Stimulated activated naive B cell treated with anti-CD40 and anti-IgM and Interleukin-4, amounts not matched to agents 10 μg/mL and 1 μg/mL and 100 μg/mL, for 72 hours (primary cell): Measurements from ENCODE around the gene NBAS.
A peak's percentile ranks its signal among the peaks of the same experiment; 100 is the strongest.

Source experiments
- ATAC-seq, 2 donors: fragments of 150-1000 bp; cut with Tn5 transposase; replicated peaks; 2 replicates each; pipeline ENCODE4 v1.10.0; 2021; ENCODE audit warnings: moderate library complexity in 1 of 2
- DNase-seq: peaks from one replicate; pipeline ENCODE4 v3.0.0; 2021
- H3K27ac Mint-ChIP-seq: one replicate; pipeline ENCODE4 v1.8.0; 2022; ENCODE audit warnings: mild to moderate bottlenecking, mixed read lengths
- H3K27me3 Mint-ChIP-seq, 2 donors: one replicate each; pipeline ENCODE4 v1.8.0; 2022; ENCODE audit warnings: mixed read lengths in 2 of 2
- H3K36me3 Mint-ChIP-seq, 2 donors: one replicate each; pipeline ENCODE4 v1.8.0; 2022; ENCODE audit warnings: mixed read lengths in 2 of 2, mild to moderate bottlenecking in 1 of 2
- H3K4me1 Mint-ChIP-seq, 2 donors: one replicate each; pipeline ENCODE4 v1.8.0; 2022; ENCODE audit warnings: mixed read lengths in 2 of 2, mild to moderate bottlenecking in 1 of 2
- H3K4me3 Mint-ChIP-seq, 2 donors: one replicate each; pipeline ENCODE4 v1.8.0; 2022; ENCODE audit warnings: mild to moderate bottlenecking in 2 of 2, mixed read lengths in 2 of 2, moderate library complexity in 1 of 2
- H3K9me3 Mint-ChIP-seq, 2 donors: one replicate each; pipeline ENCODE4 v1.8.0; 2022; ENCODE audit warnings: mixed read lengths in 2 of 2, mild to moderate bottlenecking in 1 of 2

Gene NBAS

DNA sequence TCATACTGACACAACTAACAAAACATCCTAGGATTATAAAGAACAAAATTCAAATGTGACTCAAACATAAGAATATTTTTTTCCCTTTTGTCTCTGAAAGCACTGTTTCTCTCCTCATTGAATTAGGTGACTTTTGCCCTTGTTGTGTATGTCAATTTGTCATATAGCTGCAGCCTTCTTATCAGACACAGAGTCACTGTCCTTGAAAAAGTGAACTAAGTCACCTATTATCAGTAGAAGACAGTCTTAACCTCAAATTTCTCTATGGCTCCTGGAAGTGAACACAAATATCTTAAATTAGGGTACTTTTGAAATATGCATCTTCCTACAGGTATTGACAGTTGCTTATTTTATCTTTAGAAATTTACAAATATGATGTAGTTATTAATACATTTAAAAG lies 360.6 kb downstream of the NBAS start:
- Mint-ChIP-seq H3K4me1 (no peaks in the 10 kb centered on the region), H3K4me3 (no peak overlapping the region), H3K36me3 (peaks cover 19 to 36% of the 10 kb centered on the region in 2 donors), H3K9me3 (peaks cover 4 to 7% of the 10 kb centered on the region in 2 donors), H3K27ac (no peak overlapping the region), H3K27me3 (no peaks in the 10 kb centered on the region)
- DNase-seq (no peak), ATAC-seq (no peak)

GRCh38 chr2:15198051-15198450 lies 363.1 kb downstream of the NBAS start:
- Mint-ChIP-seq H3K4me3 (no peak overlapping the region), H3K4me1 (no peaks in the 10 kb centered on the region), H3K27me3 (no peaks in the 10 kb centered on the region), H3K9me3 (no peaks in the 10 kb centered on the region), H3K36me3 (peaks cover 17 to 21% of the 10 kb centered on the region in 2 donors), H3K27ac (no peak overlapping the region)
- ATAC-seq (no peak), DNase-seq (no peak)

- no peaks in the 10 kb centered on the region for H3K9me3 Mint-ChIP-seq
- H3K27me3 Mint-ChIP-seq: no peaks in the 10 kb centered on the region
- H3K27ac Mint-ChIP-seq: no peak overlapping the region
- ATAC-seq: no peak
- peaks cover 17 to 24% of the 10 kb centered on the region in 2 donors for H3K36me3 Mint-ChIP-seq
- DNase-seq: no peak
- no peaks in the 10 kb centered on the region for H3K4me1 Mint-ChIP-seq
- no peak overlapping the region for H3K4me3 Mint-ChIP-seq
Measured at GRCh38 chr2:15195813-15196212, 365.3 kb downstream of the NBAS start.

DNA sequence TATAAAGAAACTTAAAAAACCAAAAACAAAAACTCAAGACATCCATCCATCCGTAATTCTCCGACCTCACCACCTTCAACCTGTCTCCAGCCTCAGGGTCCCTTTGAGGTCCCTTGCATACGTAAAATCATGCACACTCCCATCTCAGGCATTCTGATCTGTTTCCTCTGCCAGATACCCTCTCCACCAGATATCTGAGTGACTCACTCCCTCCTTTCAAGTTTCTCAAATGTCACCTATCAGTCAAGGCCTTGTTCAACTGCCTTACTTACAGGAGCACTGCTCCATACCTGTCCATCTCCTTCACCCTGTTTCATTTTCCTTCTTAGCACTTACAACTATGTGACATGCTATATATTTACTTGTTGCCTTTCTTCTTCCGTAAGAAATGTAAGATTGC lies 369.3 kb downstream of the NBAS start:
- Mint-ChIP-seq H3K27ac (peak overlapping the region; percentile 11), H3K9me3 (no peaks in the 10 kb centered on the region), H3K36me3 (peaks cover 15 to 29% of the 10 kb centered on the region in 2 donors), H3K4me1 (no peaks in the 10 kb centered on the region), H3K27me3 (no peaks in the 10 kb centered on the region), H3K4me3 (no peak overlapping the region)
- no peak for ATAC-seq
- no peak for DNase-seq

DNA sequence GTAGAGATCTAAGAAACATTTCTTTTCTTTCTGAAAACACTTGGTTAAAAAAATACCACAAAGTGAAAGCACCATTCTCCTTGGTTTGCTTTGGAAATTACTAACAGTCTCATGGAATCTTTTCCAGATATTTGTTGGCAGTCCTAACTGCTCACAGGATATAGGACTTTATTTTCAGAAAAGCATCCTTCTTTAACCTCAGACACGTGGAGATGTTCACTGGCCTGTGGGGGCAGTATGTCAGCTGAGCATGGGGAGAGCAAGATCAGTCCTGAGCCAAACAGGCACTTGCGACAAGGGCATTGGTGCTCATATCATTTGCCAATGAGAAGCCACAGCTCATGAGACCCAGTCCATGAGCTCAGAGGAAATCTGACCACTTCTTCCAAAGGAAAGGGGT lies 371.9 kb downstream of the NBAS start:
- no peak overlapping the region for H3K27ac Mint-ChIP-seq
- no peak for DNase-seq
- ATAC-seq: no peak

GRCh38 chr2:15187702-15188101 lies 373.4 kb downstream of the NBAS start:
- DNase-seq: no peak
- ATAC-seq: no peak
- Mint-ChIP-seq H3K4me1 (no peaks in the 10 kb centered on the region), H3K36me3 (peaks cover 15 to 38% of the 10 kb centered on the region in 2 donors), H3K9me3 (no peaks in the 10 kb centered on the region), H3K4me3 (no peak overlapping the region), H3K27me3 (no peaks in the 10 kb centered on the region), H3K27ac (no peak overlapping the region)

More for the DNA sequence above, 371.9 kb downstream of the NBAS start:
- H3K4me3 Mint-ChIP-seq: no peak overlapping the region
- peaks cover 12 to 31% of the 10 kb centered on the region in 2 donors for H3K36me3 Mint-ChIP-seq
- no peaks in the 10 kb centered on the region for H3K9me3 Mint-ChIP-seq
- H3K27me3 Mint-ChIP-seq: no peaks in the 10 kb centered on the region
- no peaks in the 10 kb centered on the region for H3K4me1 Mint-ChIP-seq

- Mint-ChIP-seq H3K36me3 (peaks cover 17 to 46% of the 10 kb centered on the region in 2 donors), H3K4me1 (no peaks in the 10 kb centered on the region), H3K9me3 (no peaks in the 10 kb centered on the region), H3K27ac (no peak overlapping the region), H3K27me3 (no peaks in the 10 kb centered on the region), H3K4me3 (no peak overlapping the region)
- ATAC-seq: no peak
- DNase-seq: no peak
Measured at GRCh38 chr2:15186118-15186517, 375.0 kb downstream of the NBAS start.

GRCh38 chr2:15184491-15184890 lies 376.6 kb downstream of the NBAS start:
- H3K4me3 Mint-ChIP-seq: no peak overlapping the region
- no peaks in the 10 kb centered on the region for H3K9me3 Mint-ChIP-seq
- H3K27ac Mint-ChIP-seq: no peak overlapping the region
- H3K27me3 Mint-ChIP-seq: no peaks in the 10 kb centered on the region
- peaks cover 22 to 48% of the 10 kb centered on the region in 2 donors for H3K36me3 Mint-ChIP-seq
- no peaks in the 10 kb centered on the region for H3K4me1 Mint-ChIP-seq
- no peak for DNase-seq
- no peak for ATAC-seq

- Mint-ChIP-seq H3K27ac (no peak overlapping the region), H3K36me3 (peaks cover 27 to 56% of the 10 kb centered on the region in 2 donors), H3K27me3 (no peaks in the 10 kb centered on the region), H3K4me3 (no peak overlapping the region), H3K4me1 (no peaks in the 10 kb centered on the region), H3K9me3 (no peaks in the 10 kb centered on the region)
- DNase-seq: no peak
- ATAC-seq: no peak
Measured at GRCh38 chr2:15182275-15182674, 378.9 kb downstream of the NBAS start.

DNA sequence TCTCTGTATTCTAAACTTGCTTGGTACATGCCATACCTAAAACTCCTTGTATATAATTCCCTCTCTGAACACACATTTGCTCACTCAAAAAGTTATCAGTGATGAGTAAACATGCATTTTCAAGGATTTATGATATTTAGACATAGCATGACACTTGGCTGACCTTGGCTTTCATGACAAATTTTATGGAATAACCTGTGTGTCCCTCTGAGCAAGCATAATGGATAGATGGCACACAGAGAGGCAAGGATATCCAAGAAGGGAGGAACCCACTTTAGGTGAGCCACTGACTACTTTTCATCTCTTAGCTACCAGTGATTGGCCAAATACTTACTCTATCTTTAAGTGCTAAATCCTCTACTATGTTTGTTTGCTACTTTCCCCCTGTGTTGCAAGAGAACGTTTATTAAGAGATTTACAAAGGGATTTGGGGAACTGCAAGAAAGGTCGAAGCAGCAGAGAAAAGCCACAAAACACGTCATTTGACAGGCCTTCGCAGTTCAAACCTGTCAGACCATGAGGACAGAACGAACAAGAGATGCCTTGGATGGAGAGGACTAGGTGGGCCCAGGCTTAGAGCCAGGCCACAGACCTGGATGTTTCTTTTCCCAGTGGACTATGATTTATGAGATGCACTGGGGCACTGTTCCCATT lies 379.9 kb downstream of the NBAS start:
- no peak for ATAC-seq
- Mint-ChIP-seq H3K4me1 (no peaks in the 10 kb centered on the region), H3K27me3 (no peaks in the 10 kb centered on the region), H3K4me3 (no peak overlapping the region), H3K9me3 (no peaks in the 10 kb centered on the region), H3K27ac (no peak overlapping the region), H3K36me3 (peaks cover 33 to 59% of the 10 kb centered on the region in 2 donors)
- DNase-seq: no peak

DNA sequence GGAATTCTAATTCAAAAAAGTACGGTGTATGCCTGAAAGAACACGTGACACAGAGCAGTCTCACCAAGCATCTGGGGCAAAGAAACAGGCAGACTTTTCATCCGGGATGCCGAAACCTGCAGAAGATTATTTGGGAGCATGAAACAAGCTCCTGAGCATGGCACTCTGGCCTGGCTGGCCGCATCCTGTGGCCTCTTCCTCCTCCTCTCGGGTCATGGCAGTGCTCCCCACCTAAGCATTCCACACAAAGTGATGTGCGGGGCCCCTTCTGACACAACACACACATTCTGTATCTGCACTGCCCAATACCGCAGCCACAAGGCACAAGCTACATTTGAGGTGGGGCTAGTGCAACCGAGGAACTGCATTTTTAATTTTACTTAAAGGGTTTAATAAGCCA lies 380.8 kb downstream of the NBAS start:
- H3K36me3 Mint-ChIP-seq: peaks cover 36 to 66% of the 10 kb centered on the region in 2 donors
- H3K27me3 Mint-ChIP-seq: no peaks in the 10 kb centered on the region

DNA sequence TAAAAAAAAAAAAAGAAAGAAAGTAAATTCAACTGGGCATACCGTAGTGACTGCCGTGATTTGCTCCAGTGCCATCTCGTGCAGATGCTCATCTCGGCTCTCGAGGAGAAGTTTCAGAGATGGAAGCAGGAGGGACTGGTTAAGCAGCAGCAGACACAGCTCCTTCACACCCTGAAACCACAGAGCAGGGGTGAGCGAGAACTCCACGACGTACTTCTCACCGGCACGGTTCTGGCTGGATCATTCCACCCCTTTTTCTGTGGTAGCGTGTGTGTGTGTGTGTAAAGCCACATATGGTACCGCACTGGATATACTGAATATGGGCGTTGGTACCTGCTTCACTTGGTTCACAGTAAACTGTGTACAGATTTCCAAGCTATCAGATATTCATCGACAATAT lies 382.2 kb downstream of the NBAS start:
- ATAC-seq (no peak), DNase-seq (no peak)
- Mint-ChIP-seq H3K36me3 (peaks cover 32 to 67% of the 10 kb centered on the region in 2 donors), H3K4me3 (no peak overlapping the region), H3K9me3 (no peaks in the 10 kb centered on the region), H3K4me1 (no peaks in the 10 kb centered on the region), H3K27ac (no peak overlapping the region), H3K27me3 (no peaks in the 10 kb centered on the region)

More for the DNA sequence above, 380.8 kb downstream of the NBAS start:
- no peak overlapping the region for H3K27ac Mint-ChIP-seq
- no peaks in the 10 kb centered on the region for H3K4me1 Mint-ChIP-seq
- H3K9me3 Mint-ChIP-seq: no peaks in the 10 kb centered on the region
- H3K4me3 Mint-ChIP-seq: no peak overlapping the region
- ATAC-seq: no peak
- DNase-seq: no peak

- Mint-ChIP-seq H3K4me3 (no peak overlapping the region), H3K4me1 (no peaks in the 10 kb centered on the region), H3K36me3 (peaks cover 30 to 61% of the 10 kb centered on the region in 2 donors), H3K27me3 (no peaks in the 10 kb centered on the region), H3K9me3 (no peaks in the 10 kb centered on the region), H3K27ac (no peak overlapping the region)
- no peak for DNase-seq
- peak in 1 of 2 donors; percentile 73 for ATAC-seq
Measured at GRCh38 chr2:15177103-15177502, 384.0 kb downstream of the NBAS start.

- H3K27ac Mint-ChIP-seq: no peak overlapping the region
Measured at GRCh38 chr2:15176604-15177003, 384.5 kb downstream of the NBAS start.

DNA sequence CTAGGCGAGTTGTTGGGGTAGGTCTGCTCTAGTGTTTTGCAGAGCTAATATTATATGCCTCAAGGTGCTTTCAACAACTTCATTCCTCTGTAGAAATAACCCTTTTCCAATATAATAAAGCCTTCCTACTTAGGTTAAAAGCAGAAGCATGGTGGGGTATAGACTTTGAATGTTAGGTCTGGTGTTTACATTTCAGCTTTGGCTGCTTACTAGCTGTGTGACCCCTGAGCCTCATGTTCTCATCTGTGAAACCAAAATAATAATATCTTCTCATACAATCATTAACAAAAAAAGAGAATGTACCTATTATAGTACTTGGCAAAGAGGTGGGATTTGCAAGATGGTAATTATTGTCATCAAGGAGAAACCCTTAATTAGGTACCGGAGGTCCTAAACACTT lies 386.6 kb downstream of the NBAS start:
- DNase-seq (no peak), ATAC-seq (no peak)
- Mint-ChIP-seq H3K27ac (no peak overlapping the region), H3K9me3 (no peaks in the 10 kb centered on the region), H3K4me3 (no peak overlapping the region), H3K36me3 (peaks cover 32 to 64% of the 10 kb centered on the region in 2 donors), H3K4me1 (no peaks in the 10 kb centered on the region), H3K27me3 (no peaks in the 10 kb centered on the region)

More at GRCh38 chr2:15176604-15177003, 384.5 kb downstream of the NBAS start:
- no peaks in the 10 kb centered on the region for H3K4me1 Mint-ChIP-seq
- H3K9me3 Mint-ChIP-seq: no peaks in the 10 kb centered on the region
- H3K27me3 Mint-ChIP-seq: no peaks in the 10 kb centered on the region
- ATAC-seq: no peak
- H3K4me3 Mint-ChIP-seq: no peak overlapping the region
- H3K36me3 Mint-ChIP-seq: peaks cover 30 to 62% of the 10 kb centered on the region in 2 donors
- DNase-seq: no peak
